Measurements from ENCODE around the gene SPG21.
A peak's percentile ranks its signal among the peaks of the same experiment; 100 is the strongest.
"Not testable (repeated sequence)": the region's sequence is repeated elsewhere in the genome, so short reads cannot be mapped to it uniquely, and the experiment has no call there.

SPG21 gene, protein sequence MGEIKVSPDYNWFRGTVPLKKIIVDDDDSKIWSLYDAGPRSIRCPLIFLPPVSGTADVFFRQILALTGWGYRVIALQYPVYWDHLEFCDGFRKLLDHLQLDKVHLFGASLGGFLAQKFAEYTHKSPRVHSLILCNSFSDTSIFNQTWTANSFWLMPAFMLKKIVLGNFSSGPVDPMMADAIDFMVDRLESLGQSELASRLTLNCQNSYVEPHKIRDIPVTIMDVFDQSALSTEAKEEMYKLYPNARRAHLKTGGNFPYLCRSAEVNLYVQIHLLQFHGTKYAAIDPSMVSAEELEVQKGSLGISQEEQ

GRCh38 chr15:64989416-64990167 is at the start of gene SPG21:
Gene SPG21, minus strand, starts transcription at chr15:64989914. Its CDS starts 6,345 bp downstream, at chr15:64983569.
- DNase-seq = peak; percentile 98

- DNase-seq = no peak
Measured at GRCh38 chr15:65038836-65039235, 49.1 kb upstream of the SPG21 start.

- no peak for DNase-seq
Measured at GRCh38 chr15:65038428-65038827, 48.7 kb upstream of the SPG21 start.

DNA sequence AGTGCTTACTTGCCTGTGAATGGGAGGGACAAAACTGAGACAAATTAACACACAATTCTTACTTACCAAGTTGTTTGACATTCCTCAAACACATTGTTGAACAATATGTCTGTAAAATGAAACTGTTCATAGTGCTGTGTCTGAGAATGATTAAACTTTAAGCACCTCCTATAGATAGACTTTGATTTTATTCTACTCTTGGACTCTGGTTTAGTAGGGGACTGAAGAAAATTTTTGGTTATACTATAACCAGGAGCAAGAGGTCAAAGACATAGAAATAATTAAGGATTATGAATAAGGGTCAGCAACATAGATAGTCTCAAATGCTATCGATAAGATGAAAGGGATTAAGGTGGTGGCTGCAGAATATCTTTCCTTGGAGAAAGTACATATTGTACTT is 47.6 kb upstream of the SPG21 start:
- no peak for DNase-seq

DNA sequence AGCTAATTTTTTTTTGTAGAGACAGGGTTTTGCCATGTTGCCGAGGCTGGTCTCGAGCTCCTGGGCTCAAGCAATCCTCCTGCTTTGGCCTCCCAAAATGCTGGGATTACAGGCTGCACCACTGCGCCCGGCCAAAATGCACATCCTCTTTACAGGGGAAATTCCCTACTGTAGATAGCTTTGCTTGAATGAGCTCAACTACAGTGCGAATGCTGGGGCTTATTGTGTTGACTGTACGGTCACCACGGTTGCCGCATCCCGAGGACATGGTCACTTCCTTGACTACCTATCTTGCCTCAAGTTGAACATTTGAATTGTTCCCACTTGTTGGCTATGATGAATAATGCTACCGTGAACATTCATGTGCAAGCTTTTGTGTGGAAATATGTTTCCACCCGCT is 45.0 kb upstream of the SPG21 start:
- no peak for DNase-seq

DNA sequence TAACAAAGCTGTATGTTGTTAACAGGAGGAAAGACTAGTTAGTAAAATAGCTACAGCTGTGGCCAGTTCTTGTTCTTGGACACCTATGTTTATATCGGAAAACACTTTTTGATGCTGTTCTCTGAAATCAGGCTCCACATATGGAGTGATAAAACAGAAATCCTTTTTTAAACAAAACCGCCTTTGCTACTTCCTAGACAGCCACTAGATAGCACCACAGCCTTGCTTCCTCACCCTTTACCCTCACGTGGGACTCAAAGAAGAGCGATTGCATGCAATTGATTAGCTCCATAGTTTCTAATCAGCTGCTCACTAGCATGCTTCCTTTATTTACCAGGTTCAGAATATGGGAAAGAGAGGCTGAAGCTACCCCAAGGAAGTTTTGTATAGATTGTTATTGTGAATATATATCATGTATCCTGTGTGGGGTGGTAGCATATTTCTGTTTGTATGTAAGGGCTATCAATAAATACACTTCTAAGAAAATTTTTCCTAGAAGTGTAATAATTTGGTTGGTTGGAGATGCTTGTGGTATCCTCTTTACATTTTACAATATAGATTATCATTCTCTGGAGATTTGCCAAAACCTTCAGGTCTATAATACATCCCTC is 44.0 kb upstream of the SPG21 start:
- DNase-seq = peak; percentile 77

- DNase-seq = peak; percentile 77
Measured at GRCh38 chr15:65032801-65033537, 43.3 kb upstream of the SPG21 start.

DNA sequence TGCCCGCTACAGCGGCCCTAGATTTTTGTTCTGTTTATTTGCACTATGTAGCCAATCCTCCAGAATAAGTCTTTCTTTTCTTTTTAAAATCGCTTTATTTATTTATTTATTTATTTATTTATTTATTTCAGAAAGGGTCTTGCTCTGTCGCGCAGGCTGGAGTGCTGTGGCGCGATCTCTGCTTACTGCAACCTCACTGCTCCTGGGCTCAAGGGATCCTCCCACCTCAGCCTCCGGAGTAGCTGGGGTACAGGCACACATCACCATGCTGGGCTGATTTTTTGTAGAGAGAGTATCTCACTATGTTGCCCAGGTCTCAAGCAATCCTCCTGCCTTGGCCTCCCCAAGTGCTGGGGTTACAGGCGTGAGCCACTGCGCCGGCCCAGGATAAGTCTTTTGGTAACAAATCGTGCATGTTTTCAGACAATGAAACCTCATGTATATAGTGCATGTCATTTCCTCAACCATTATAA is 40.1 kb upstream of the SPG21 start:
- DNase-seq = no peak

DNA sequence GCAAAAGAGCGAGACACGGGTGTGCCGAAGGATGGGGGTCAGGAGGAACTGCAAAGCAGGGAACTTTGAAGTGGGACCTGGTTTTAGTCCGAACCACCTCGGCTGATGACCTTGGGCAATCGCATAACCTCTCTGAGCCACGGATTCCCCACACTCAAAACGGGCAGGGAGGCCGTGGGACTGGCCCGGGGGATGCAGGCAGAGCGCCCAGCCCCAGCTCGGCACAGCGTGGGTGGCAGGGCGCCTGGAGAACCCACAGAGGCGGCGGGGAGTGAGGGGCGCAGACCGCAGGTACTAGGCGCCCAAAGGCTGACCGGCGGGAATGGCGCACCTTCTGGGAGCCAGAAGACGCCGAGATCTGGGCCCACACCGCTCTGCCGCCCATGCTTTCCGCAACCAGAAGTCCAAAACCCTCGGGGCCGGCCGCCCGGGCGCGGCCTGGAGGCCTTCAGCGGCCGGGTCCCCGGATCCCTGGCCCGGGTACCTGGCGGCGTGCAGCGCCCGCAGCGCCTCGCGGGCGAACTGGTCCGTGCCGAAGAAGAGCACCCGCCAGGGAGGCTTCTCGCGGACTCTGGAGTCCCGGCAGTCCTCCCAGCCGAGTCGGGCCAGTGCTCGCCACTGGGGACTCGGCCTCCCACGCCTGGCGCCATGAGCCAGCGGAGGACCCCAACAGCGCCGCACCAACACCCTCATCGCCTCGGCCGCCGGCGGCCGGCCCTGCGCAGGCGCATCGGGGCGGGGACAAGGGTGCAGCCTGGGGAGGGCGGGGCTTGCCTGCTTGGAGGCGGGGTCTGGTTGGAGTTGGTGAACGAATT is 39.4 kb upstream of the SPG21 start, which contains the start of gene MTFMT:
TSS of gene MTFMT (minus strand) at position 719 of the 815 bp plus-strand sequence. CDS start at position 693, 26 bp downstream.
- DNase-seq = peak; percentile 94

- DNase-seq = no peak
Measured at GRCh38 chr15:65028338-65028737, 38.6 kb upstream of the SPG21 start.

DNA sequence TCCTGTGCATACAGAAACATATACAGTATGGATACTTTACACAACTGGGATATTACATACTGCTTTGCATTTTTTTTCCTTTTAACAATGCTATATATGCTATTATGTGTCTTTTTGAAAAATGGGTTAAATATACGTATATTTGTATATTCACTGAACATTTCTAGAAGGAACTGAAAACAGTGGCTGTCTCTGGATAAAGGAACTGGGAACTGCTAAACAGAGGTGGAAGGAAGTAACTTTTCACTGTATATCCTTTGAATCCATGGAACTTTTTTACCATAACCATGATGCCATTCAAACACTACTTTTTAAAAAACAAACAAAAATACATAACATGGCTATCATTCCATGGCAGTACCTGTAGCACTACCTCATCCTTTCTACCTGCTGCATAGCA is 37.9 kb upstream of the SPG21 start:
- DNase-seq = no peak

DNA sequence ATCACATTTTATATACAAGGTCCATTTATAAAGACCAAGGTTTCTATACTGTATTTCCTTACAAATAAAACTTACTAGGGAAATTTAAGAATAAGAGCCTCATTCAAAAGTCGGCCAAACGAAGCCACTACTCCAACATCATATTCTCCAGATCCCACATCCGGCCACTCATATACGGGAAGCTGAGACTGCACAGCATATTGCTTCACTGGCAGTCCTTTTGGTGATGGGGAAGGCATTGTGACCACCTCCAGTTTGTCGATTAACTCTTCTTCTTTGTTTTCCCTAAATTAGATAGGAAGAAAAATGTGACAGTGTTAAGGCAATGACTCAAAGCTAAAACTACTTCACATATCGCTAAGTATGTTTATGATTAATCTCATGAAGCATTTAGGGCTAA is 37.0 kb upstream of the SPG21 start:
- no peak for DNase-seq

DNA sequence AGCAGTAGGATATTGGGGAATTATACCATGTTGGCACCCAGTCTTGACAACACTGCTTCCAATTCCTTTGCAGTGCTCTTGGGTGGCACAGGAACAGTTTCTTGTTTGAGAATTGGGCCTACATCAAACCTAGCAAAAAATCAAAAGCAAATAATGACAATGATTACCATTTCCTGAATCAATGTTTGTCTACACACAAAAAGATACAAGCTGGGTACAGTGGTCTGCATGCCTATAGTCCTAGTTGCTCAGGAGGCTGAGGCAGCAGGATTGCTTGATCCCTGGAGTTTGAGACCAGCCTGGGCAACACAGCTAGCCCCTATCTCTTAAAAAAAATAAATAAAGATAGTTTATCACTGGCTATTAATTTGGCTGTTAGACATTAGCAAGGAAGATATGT is 31.8 kb upstream of the SPG21 start:
- DNase-seq = no peak

DNA sequence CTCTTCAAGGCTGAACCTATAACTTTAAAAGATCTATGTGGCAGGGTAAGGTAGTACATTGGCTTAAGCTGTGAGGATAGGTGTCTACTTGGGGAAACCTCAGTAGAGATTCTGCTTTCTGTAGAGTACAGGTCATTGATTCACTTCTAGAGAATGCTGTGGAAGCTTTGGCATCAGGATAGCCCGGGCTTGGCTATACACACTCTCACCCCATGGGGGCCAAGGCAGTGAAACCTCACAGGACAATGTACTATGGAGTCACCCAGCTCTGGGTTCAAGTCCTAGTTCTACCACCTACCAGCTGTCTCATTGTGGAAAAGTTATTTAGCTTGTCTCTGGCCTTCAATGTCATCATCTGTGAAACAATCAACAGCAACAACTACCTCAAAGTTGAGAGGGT is 30.7 kb upstream of the SPG21 start:
- no peak for DNase-seq

DNA sequence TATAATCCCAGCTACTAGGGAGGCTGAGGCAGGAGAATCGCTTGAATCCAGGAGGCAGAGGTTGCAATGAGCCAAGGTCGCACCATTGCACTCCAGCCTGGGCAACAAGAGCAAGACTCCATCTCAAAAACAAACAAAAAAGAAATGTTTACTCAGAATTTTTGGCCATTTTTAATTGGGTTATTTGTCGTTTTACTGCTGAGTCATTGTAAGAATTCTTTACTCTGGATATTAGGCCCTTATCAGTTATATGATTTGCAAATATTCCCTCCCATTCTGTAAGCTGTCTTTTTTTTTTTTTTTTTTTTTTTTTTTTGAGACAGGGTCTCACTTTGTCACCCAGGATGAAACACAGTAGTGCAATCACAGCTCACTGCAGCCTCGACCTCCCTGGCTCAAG is 21.5 kb upstream of the SPG21 start:
- not testable (repeated sequence) for DNase-seq

DNA sequence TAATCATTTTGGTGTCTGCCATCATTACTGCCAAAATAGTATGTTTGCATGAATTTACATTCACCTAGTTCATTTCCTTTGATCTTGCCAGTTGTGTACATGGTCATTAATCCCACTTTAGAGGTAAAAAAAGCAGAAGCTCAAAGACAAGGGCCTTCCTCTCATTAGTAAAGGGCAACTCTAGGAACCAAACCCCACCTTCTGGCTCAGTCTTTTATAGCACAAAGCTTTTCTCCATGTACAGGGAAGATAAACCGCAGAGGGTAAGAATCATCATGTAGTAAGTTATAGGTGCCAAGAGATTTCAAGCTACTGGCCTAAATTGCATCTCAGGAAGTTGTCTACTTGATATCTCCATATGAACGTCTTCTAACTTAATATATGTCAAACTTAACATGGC is 19.3 kb upstream of the SPG21 start:
- DNase-seq = no peak

DNA sequence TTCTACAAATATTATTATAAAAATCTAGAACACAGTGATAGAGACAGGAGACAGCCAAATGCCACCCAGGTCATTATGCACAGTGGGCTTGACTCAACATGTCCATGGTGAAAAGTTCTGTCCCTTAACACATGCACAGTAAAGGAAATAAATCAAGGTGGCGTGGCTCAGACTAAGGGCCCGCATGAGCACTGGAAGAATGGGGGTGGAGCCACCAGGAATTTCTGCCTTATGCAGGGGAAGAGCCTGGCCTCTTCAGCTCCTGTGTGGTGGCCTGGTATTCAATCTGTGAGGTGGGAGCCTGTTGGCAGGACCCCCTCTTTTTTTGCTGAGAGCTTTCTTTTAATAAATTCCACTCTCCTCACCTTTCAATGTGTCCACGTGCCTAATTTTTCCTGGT is 17.2 kb upstream of the SPG21 start:
- no peak for DNase-seq

DNA sequence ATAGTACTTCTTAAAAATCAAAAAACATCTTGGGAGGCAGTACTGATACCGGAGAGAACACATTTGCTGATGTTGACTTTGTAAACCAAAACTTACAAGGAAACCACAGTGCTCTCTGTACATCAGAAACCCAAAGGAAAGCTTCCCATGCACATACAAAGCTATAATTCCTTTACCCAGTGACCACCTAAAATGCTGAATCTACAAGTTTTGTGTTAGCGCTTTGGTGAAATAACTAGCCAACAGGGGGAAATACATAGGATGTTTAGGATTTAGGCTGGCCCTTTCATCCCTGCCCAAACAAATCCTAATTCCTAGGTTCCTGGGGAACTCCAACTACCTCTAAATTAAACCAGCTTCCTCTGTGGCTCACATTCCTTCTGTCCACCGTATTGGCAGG is 15.3 kb upstream of the SPG21 start:
- DNase-seq = no peak

GRCh38 chr15:64997745-64998375 is 8.1 kb upstream of the SPG21 start:
- no peak for DNase-seq

DNA sequence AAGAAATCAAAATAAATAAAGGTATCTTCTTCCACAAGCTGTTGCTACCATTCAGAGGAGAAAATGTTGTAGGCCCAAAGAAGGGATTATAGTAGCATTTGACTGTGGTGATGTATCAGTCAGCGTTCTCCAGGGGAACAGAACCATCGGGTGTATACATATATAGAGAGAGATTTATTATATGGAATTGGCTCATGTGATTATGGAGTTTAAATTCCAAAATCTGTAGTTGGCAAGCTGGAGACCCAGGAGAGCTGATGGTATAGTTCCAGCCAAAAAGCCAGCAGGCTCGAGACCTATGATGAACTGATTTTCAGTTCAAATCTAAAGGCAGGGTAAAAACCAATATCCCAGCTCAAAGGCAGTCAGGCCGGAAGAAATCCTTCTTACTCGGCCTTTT is 7.4 kb upstream of the SPG21 start:
- DNase-seq = no peak

GRCh38 chr15:64993290-64993689 is 3.6 kb upstream of the SPG21 start:
- DNase-seq = no peak

All from NCI-H69 (cell line).